T-helper 1 cell (primary cell): ENCODE results near the gene SEC23IP.

Experiments
- DNase-seq, 5 donors: peaks; one replicate each; pipeline ENCODE4 v3.0.0-alpha.2; 2012 to 2020

The SEC23IP gene

DNA sequence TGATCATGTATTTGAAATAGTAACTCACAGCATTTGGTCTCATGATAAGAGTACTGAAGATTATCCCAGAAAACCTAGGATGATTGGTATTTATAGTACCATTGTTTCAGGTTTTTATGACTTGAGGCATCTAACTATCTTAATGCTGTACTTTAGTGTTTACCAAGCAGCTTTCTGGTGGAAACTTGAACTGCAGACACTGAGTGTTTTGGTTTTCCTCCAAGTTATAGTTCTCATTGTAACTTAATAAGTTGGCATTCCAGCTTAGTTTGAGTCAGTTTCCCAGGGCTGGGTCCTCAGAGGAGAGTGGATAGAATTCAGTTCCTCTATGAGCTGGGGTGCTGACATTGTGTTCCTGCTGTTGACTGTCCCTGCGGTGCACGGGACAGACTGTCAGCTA lies 50.4 kb downstream of the SEC23IP start:
- DNase-seq: no peak

GRCh38 chr10:119945805-119946204 lies 53.3 kb downstream of the SEC23IP start:
- DNase-seq: no peak

DNA sequence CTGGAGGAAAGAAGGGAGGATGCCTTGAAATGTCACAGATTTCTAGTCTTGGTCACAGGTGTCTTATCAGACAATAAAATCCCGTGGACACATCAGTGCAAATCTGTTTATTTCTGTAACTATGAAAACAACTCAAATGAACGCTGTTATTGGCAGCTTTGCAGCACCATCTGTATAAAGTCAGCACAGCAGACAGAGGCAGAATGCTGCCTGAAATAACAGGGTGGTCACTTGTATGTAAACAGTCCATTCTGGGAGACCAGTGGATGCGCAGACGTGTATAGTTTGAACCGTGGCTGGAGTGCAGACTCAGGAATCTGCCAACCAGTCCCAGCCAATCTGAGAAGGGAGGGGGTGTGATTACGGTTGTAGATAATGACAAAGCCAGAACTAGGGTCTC lies 54.8 kb downstream of the SEC23IP start:
- DNase-seq: no peak

DNA sequence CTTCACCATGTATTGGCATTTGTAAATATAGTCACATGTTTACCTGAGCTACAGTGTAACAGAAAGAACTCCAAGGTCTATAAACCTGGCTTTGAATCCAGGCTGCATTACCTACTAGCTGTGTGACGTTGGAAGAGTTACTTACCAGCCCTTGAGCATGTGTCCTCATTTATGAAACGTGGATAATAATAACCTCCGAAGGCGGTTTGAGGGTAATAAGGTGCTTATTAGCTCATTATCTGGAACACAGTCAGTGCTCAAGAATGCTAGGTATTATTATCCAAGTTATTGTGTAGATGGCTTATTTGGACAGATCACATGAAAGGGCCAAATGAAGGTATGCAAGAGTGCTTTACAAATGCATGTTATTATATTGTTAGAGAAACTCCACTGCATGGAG lies 64.9 kb downstream of the SEC23IP start:
- no peak for DNase-seq

DNA sequence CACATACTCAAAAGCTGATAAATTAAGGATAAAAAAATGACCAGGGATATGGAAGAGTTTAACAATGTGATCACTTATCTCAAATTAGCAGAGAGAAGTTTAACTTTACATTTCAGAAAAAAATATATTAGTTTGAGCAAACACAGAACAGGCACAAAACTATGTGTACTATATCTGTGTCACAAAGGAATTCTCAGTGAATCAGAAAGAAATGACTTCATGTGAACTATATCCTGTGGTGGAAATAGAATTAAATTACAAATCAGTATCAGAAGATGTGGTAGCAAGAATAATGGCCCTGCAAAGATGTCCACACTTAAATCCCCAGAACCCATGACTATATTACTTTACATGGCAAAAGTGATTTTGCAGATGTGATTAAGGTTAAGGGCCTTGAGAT lies 70.3 kb downstream of the SEC23IP start:
- DNase-seq: no peak

- DNase-seq: no peak
Observed at GRCh38 chr10:119967066-119967465, 74.5 kb downstream of the SEC23IP start.

DNA sequence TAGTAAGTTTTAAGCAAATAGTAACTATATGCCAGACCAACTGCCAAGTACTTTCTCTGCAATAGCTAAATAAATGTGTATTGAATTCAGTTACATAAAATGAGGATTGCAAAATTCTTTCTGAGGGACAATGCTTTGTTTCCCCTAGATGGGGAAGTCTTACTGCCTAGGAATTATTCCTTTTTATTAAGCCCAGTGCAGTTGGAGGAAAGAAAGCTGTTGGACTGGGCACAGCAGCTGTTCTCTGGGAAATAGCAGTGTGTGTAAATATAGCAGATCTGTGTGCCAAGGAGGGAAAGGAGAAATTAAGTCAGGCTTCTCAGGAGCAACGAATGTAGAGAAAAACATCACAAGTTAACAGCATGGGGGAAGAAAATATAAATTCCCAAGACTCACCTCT lies 77.1 kb downstream of the SEC23IP start:
- DNase-seq: no peak

GRCh38 chr10:119970107-119970506 lies 77.6 kb downstream of the SEC23IP start:
- no peak for DNase-seq

DNA sequence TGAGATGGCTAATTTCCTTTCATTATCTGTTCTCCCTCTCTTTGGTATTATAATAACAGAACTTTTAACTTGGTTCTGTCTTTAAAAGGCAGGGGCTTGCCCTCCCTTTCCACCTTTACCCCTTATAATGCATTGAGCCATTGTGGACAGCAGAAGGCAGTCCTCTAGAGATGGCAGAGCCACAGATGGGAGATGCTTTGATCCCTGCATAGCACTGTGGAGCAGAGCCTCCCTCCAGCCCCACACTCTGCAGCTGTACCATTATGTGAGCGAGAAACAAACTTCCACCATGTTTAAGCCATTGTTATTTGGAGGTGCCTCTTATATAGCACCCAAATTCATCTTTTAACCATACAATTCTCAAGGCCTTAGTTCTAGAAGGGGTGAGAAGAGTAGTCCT lies 78.4 kb downstream of the SEC23IP start:
- no peak for DNase-seq

GRCh38 chr10:119973281-119973680 lies 80.8 kb downstream of the SEC23IP start:
- DNase-seq: no peak

DNA sequence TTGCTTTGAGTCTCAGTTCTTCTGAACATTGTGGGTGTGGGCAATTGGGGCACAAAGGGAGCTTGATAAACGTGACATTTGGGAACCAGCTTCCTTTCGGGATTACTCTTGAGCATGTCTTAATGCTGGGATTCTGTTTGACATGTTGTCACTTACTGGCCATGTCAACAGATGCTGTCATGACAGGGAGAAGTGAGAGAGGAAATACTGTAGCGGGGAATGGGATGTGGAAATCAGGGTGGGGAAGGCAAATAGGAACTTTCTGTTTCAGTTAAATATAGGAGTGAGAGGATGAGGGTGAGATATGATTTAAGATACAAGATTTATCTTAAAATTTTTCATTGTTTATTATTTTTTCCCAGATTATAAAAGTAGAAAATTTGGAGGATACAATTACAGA lies 83.9 kb downstream of the SEC23IP start:
- no peak for DNase-seq

DNA sequence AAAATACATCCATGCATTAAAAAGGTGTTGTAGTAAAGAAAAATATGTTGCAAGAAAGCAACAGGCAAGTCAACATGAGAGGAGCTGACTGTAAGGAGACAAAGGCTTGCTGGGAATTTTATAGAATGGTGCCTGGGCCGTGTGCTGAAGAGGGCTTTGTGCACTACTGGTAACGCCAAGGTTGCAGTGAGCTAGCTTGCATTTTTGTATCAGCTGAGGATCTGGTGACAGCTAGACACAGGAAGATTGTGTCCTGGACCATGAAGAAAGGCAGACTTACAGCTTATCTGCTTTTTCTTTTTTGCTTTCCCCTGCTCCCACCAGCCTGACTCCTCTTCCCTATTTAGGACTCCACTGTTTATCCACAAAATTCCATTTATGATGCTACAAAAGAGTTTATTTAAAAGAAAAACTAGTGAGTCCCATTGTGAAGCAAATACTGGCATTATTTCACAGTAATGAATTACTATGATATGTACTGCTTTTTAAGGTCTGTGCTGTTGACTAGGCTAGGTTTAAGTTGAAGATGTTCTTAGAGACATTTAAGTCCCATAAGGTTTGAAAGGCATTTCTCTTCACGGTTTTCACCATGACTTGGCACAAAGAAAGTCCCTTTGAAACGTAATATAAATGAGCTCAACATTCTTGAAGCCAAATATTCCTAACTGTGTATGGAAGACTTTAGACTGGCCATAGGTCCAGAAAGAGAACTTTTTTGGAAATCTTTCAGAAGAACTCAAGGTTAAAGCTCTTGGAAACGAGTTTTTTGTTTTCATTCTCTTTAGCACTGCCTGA lies 88.6 kb downstream of the SEC23IP start:
- DNase-seq: no peak

DNA sequence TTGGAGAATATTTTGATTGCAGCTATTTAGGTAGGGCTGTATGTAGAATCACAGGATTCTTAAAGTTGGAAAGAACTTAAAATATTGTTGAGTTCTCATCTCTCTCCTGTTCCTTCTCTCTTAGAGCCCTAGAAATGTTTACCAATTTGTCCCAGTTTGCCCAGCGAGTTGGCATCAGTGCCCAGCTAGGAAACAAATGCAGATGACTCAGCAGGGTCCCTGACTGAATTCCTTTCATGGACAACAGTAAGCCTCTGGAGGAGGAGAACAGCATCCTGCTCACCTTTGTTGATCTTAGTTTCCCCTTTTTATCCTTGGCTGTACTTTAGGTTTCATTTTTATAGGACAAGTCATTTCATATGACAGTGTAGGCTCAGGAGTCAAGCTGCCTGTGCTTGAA lies 89.3 kb downstream of the SEC23IP start:
- DNase-seq: no peak

- no peak for DNase-seq
Observed at GRCh38 chr10:119988333-119988732, 95.8 kb downstream of the SEC23IP start.

DNA sequence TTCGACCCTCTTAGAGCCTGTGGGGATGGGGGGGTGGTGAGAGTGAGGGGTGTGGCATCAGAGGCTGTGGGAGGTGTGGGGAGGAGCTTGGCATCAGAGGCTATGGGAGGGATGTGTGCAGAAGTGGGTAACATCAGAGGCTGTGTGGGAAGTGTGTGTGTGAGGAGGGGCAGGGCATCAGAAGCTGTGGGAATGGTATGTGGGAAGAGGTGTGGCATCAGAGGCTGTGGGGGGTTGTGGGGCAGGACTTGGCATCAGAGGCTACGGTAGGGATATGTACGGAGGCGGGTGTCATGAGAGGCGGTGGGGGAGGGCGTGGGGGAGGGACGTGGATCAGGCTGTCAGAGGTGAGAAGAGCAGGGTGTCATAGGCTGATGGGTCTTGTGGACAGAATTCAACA lies 97.4 kb downstream of the SEC23IP start:
- no peak for DNase-seq

DNA sequence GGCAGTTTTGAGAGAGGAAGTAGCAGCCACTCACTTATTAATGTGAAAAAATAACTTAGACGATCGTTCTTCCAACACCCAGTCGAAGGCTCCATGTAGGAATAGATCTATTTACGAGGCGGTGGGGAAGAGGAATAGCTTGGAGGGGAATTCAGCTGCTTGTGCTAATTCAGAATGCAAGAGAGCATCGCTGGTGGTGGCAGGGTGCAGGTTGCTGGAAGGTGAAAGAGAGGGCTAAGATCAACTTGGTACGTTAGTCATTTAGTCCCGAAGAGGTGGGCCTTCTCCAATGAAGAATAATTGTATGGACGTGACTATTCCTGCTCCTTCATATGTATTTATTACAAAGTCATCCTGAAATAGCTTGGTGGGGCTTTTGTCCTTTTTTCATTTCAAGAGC lies 98.5 kb downstream of the SEC23IP start:
- no peak for DNase-seq

GRCh38 chr10:119991816-119992215 lies 99.3 kb downstream of the SEC23IP start:
- no peak for DNase-seq
